H1 (cell line): ENCODE measurements around the gene DBF4B. TPM values are rescaled to one million over a fixed set of nuclear protein-coding genes. Genes with fewer than 3 reads are reported as not detected.

Experiments
- CTCF ChIA-PET: fragments of 300-600 bp; sonication (Branson Sonifier 250); formaldehyde crosslinking; loops from one replicate; lab custom pipeline; 2021; ENCODE audit not compliant: partially characterized antibody; lab: Charles Lee
- POLR2A ChIA-PET: fragments of 300-600 bp; sonication (Branson Sonifier 250); formaldehyde crosslinking; loops from one replicate; lab custom pipeline; 2021; ENCODE audit warnings: inconsistent platforms; ENCODE audit not compliant: partially characterized antibody; lab: Charles Lee
- DNase-seq, 2 experiments: peaks; one replicate each; pipeline versions ENCODE4 v3.0.0 to v3.0.0-alpha.2; 2010 to 2022; ENCODE audit warnings: low spot score in 2 of 2, low read depth in 1 of 2, mixed read lengths in 1 of 2
- FAIRE-seq: peaks from 2 replicates; lab custom pipeline; 2011; peaks lifted over from hg19 to GRCh38; lab: Jason Lieb, UNC
- H2AFZ ChIP-seq: 2 replicates; pipeline ENCODE4 v1.8.1; 2012; ENCODE audit warnings: low read length, inconsistent platforms
- H2AK5ac ChIP-seq: 2 replicates; pipeline ENCODE4 v1.6.1; 2013; ENCODE audit warnings: low read depth, low read length
- H2BK120ac ChIP-seq: replicated peaks from 2 replicates; pipeline ENCODE3; 2013; ENCODE audit warnings: low read depth, low read length, inconsistent platforms
- H2BK12ac ChIP-seq: 2 replicates; pipeline ENCODE4 v1.6.1; 2013; ENCODE audit warnings: low read depth, low read length
- H2BK15ac ChIP-seq: 2 replicates; pipeline ENCODE4 v1.6.1; 2013; ENCODE audit warnings: low read length
- H2BK20ac ChIP-seq: 2 replicates; pipeline ENCODE4 v1.6.1; 2013; ENCODE audit warnings: low read length
- H2BK5ac ChIP-seq: 2 replicates; pipeline ENCODE4 v1.6.1; 2013; ENCODE audit warnings: low read depth, low read length
- H3K14ac ChIP-seq: 2 replicates; pipeline ENCODE4 v1.6.1; 2013; ENCODE audit warnings: inconsistent platforms; ENCODE audit not compliant: insufficient read length
- H3K18ac ChIP-seq: 2 replicates; pipeline ENCODE4 v1.6.1; 2013; ENCODE audit warnings: low read length; ENCODE audit errors: extremely low read depth
- H3K23ac ChIP-seq: 2 replicates; pipeline ENCODE4 v1.6.1; 2013; ENCODE audit warnings: inconsistent platforms; ENCODE audit not compliant: insufficient read length
- H3K23me2 ChIP-seq: 2 replicates; pipeline ENCODE4 v1.6.1; 2013; ENCODE audit warnings: low read depth, low read length
- H3K27ac ChIP-seq: 2 replicates; pipeline ENCODE4 v1.6.1; 2011; ENCODE audit warnings: low read depth, low read length, inconsistent platforms
- H3K27me3 ChIP-seq, 4 experiments: replicated peaks in 1 of 4; 1 replicate in 1 of 4; 2 replicates in 3 of 4; pipeline versions ENCODE4 v1.6.1 to v1.8.1; 2011 to 2013; ENCODE audit warnings: low read length in 3 of 4, mild to moderate bottlenecking in 3 of 4, inconsistent platforms in 2 of 4, mixed read lengths in 2 of 4, moderate library complexity in 1 of 4; ENCODE audit not compliant: control insufficient read depth in 3 of 4, insufficient read depth in 3 of 4; ENCODE audit errors: extremely low read depth in 1 of 4
- H3K36me3 ChIP-seq, 4 experiments: 2 replicates each; pipeline versions ENCODE4 v1.6.1 to v1.8.1; 2011 to 2013; ENCODE audit warnings: mild to moderate bottlenecking in 4 of 4, low read length in 3 of 4, moderate library complexity in 2 of 4, control low read depth in 1 of 4, inconsistent platforms in 1 of 4; ENCODE audit not compliant: insufficient read depth in 4 of 4, control insufficient read depth in 2 of 4
- H3K4ac ChIP-seq: replicated peaks from 2 replicates; pipeline ENCODE3; 2013; ENCODE audit warnings: low read length, low read depth, mixed read lengths, inconsistent platforms; ENCODE audit not compliant: insufficient read length
- H3K4me1 ChIP-seq, 4 experiments: replicated peaks in 1 of 4; 1 replicate in 1 of 4; 2 replicates in 3 of 4; pipeline versions ENCODE4 v1.6.1 to v1.8.1; 2011 to 2013; ENCODE audit warnings: low read length in 3 of 4, inconsistent platforms in 2 of 4, mixed read lengths in 1 of 4; ENCODE audit not compliant: insufficient read depth in 4 of 4, control insufficient read depth in 3 of 4
- H3K4me2 ChIP-seq, 2 experiments: 2 replicates each; pipeline versions ENCODE4 v1.6.1 to v1.8.1; 2011 to 2013; ENCODE audit warnings: low read depth in 2 of 2, low read length in 2 of 2, control low read depth in 1 of 2, inconsistent platforms in 1 of 2, mild to moderate bottlenecking in 1 of 2; ENCODE audit not compliant: insufficient read depth in 1 of 2
- H3K4me3 ChIP-seq, 4 experiments: fragments of 200-600, 300-600 bp in 1 of 4; sonication (generic), shearing (Covaris generic), sonication (Bioruptor Twin) in 1 of 4; 2 replicates each; pipeline versions ENCODE4 v1.5.1 to v1.8.1; 2011 to 2016; ENCODE audit warnings: low read length in 4 of 4, low read depth in 3 of 4, control low read depth in 2 of 4, inconsistent platforms in 2 of 4, mild to moderate bottlenecking in 2 of 4, mixed read lengths in 1 of 4, moderate library complexity in 1 of 4; ENCODE audit not compliant: insufficient read depth in 2 of 4; ENCODE audit errors: extremely low read depth in 1 of 4
- H3K56ac ChIP-seq: replicated peaks from 2 replicates; pipeline ENCODE3; 2013; ENCODE audit warnings: low read depth, mild to moderate bottlenecking, mixed read lengths, low read length, inconsistent platforms; ENCODE audit not compliant: insufficient read length
- H3K79me1 ChIP-seq: 2 replicates; pipeline ENCODE4 v1.6.1; 2013; ENCODE audit warnings: low read depth, low read length, control low read depth
- H3K79me2 ChIP-seq, 2 experiments: 2 replicates each; pipeline versions ENCODE4 v1.6.1 to v1.8.1; 2012 to 2013; ENCODE audit warnings: low read length in 2 of 2, mild to moderate bottlenecking in 2 of 2, inconsistent platforms in 1 of 2; ENCODE audit not compliant: insufficient read depth in 2 of 2, control insufficient read depth in 1 of 2
- H3K9ac ChIP-seq, 4 experiments: replicated peaks in 1 of 4; 1 replicate in 1 of 4; 2 replicates in 3 of 4; pipeline versions ENCODE4 v1.6.1 to v1.8.1; 2011 to 2013; ENCODE audit warnings: low read depth in 3 of 4, low read length in 3 of 4, control low read depth in 2 of 4, mild to moderate bottlenecking in 2 of 4, moderate library complexity in 2 of 4, inconsistent platforms in 1 of 4; ENCODE audit errors: extremely low read depth in 1 of 4
- H3K9me3 ChIP-seq, 2 experiments: 2 replicates each; pipeline versions ENCODE4 v1.6.1 to v1.8.1; 2012 to 2013; ENCODE audit warnings: mild to moderate bottlenecking in 2 of 2, moderate library complexity in 2 of 2, control low read depth in 1 of 2, inconsistent platforms in 1 of 2, low read depth in 1 of 2, low read length in 1 of 2, mixed read lengths in 1 of 2; ENCODE audit not compliant: insufficient read depth in 2 of 2
- H4K20me1 ChIP-seq, 2 experiments: replicated peaks in 1 of 2; 2 replicates each; pipeline versions ENCODE3 to v1.8.1; 2011 to 2013; ENCODE audit warnings: inconsistent platforms in 2 of 2, low read length in 2 of 2, mild to moderate bottlenecking in 1 of 2; ENCODE audit not compliant: insufficient read depth in 2 of 2, control insufficient read depth in 1 of 2
- H4K5ac ChIP-seq: 2 replicates; pipeline ENCODE4 v1.6.1; 2013; ENCODE audit warnings: low read length, low read depth, mixed read lengths, inconsistent platforms; ENCODE audit not compliant: insufficient read length
- H4K8ac ChIP-seq: 2 replicates; pipeline ENCODE4 v1.8.0; 2013; ENCODE audit warnings: mild to moderate bottlenecking, moderate library complexity, low read length, inconsistent platforms; ENCODE audit not compliant: insufficient read depth; ENCODE audit errors: extremely low read depth
- H4K91ac ChIP-seq: replicated peaks from 2 replicates; pipeline ENCODE3; 2013; ENCODE audit warnings: low read length, mixed read lengths, inconsistent platforms; ENCODE audit not compliant: insufficient read length
- PHF8 ChIP-seq: fragments of 200-600 bp; sonication (generic); conservative IDR thresholded peaks from 2 replicates; pipeline ENCODE4 v1.7.1; 2012; ENCODE audit warnings: low read depth, mild to moderate bottlenecking, inconsistent platforms, low read length, moderate library complexity
- POLR2A ChIP-seq, 2 experiments: IDR thresholded peaks; 1 replicate in 1 of 2; 2 replicates in 1 of 2; pipeline ENCODE4 v1.6.1; 2011; ENCODE audit warnings: low read depth in 2 of 2, low read length in 2 of 2, mild to moderate bottlenecking in 2 of 2; ENCODE audit errors: control extremely low read depth in 1 of 2
- WGBS, 2 experiments: shearing (Covaris generic) in 1 of 2; methylation state at CpG; one replicate each; pipeline versions ENCODE4 v1.1.6 to v1.1.7; 2013 to 2015; ENCODE audit warnings: low lambda C conversion rate in 2 of 2, mixed read lengths in 2 of 2, inconsistent platforms in 1 of 2, low coverage in 1 of 2, missing lambda C conversion rate in 1 of 2; ENCODE audit not compliant: insufficient replicate concordance in 2 of 2, insufficient coverage in 1 of 2, insufficient read length in 1 of 2; ENCODE audit errors: extremely low coverage in 1 of 2, missing lambda C conversion rate in 1 of 2; 5-methylcytosine and 5-hydroxymethylcytosine counted together
- polyA plus RNA-seq, 7 experiments: library from polyadenylated mRNA; depleted of rRNA in 3 of 7; stranded (reverse) in 5 of 7; unstranded in 2 of 7; fragments of >200 nt in 5 of 7; fragments of 200-250 nt in 2 of 7; gene quantifications; 1 replicate in 5 of 7; 2 replicates in 1 of 7; 4 replicates in 1 of 7; pipeline versions ENCODE4 v1.2.1 to v1.2.3, GENCODE V29; 2011 to 2013; ENCODE audit warnings: missing spikeins in 2 of 7, mixed read lengths in 2 of 7
- total RNA-seq: library from RNA; stranded (reverse); fragmentation: NEBNext Ultra II Directional; extraction: Animal tissue kit (Norgen Biotek cat#: 25700); gene quantifications from 2 replicates; pipeline ENCODE4 v1.2.1, GENCODE V29; 2021

Gene DBF4B
- total and polyA plus RNA-seq, 2 of the 8 experiments (the other 6 are each of a cell fraction or from before 2014, with no cell fraction given), result 20.2 to 26.9 TPM

DNA sequence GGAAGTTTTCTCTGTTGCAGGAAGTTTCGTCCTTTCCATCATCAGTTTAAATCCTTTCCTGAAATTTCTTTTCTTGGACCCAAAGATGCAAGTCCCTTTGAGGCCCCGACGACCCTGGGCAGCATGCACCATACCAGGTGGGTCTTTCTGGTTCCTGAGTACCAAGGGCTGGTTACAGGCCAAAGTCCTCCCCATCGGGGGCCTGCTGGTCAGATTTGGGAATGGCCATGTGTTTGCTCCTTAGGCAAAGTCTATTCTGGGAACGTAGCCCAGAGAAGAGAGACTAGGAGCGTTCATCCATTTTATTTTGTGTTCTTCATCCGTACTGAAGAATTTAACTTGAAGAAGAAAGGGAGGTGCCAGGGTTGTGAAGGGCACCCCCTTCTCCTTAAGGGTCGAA, 32.9 kb downstream of the DBF4B start:
- no peak for FAIRE-seq

More for the DNA sequence above, 32.9 kb downstream of the DBF4B start:
- no peak overlapping the region for H3K27ac ChIP-seq
- H3K9me3 ChIP-seq, result no peaks in the 10 kb centered on the region
- H2AK5ac ChIP-seq, result no peak overlapping the region
- 89% methylated on average over 8 of the region's 8 CpGs; no CpG with 5 or more reads in 1 of the 2 experiments for WGBS, 2 experiments
- H3K23ac ChIP-seq, result no peak overlapping the region
- H3K14ac ChIP-seq, result no peak overlapping the region
- H4K5ac ChIP-seq, result no peak overlapping the region
- TF ChIP-seq POLR2A (IDR thresholded peaks at IDR 0.05; ENCODE audit: control extremely low read depth in 1 of 2, low read depth in 2 of 2, low read length in 2 of 2) (no peak), PHF8 (no peak)
- TF ChIP-seq, all 59 proteins: peak for 0
- H3K18ac ChIP-seq, result no peak overlapping the region
- no peak overlapping the region for H3K4ac ChIP-seq
- H3K56ac ChIP-seq, result no peak overlapping the region
- peaks cover 0 to 20% (median 7%) of the 10 kb centered on the region in 4 experiments; a peak in 5 of 8 replicates for H3K36me3 ChIP-seq
- H3K79me1 ChIP-seq, result no peaks in the 10 kb centered on the region; the same call in 1 of the 2 replicates
- H2BK120ac ChIP-seq, result no peak overlapping the region
- no peak for DNase-seq
- no peak overlapping the region for H4K8ac ChIP-seq
- H2BK20ac ChIP-seq, result no peak overlapping the region
- peaks cover 2 to 6% (median 3%) of the 10 kb centered on the region in 4 experiments; a peak in 4 of 7 replicates for H3K4me1 ChIP-seq
- POLR2A ChIA-PET, result no interaction called here
- H3K4me3 ChIP-seq, result no peak overlapping the region
- H3K79me2 ChIP-seq, result no peaks in the 10 kb centered on the region
- no peak overlapping the region for H3K4me2 ChIP-seq
- no peak overlapping the region for H2AFZ ChIP-seq
- CTCF ChIA-PET, result no interaction called here
- no peak overlapping the region for H2BK15ac ChIP-seq
- no peak overlapping the region for H3K9ac ChIP-seq
- peaks cover 0 to 2% of the 10 kb centered on the region in 2 experiments for H4K20me1 ChIP-seq
- no peaks in the 10 kb centered on the region for H3K23me2 ChIP-seq
- no peaks in the 10 kb centered on the region for H3K27me3 ChIP-seq
- no peak overlapping the region for H2BK12ac ChIP-seq
- H2BK5ac ChIP-seq, result no peak overlapping the region
- no peak overlapping the region for H4K91ac ChIP-seq
